HepG2 (cell line): Measurements from ENCODE around the gene SAMM50. TPM values are rescaled to one million over a fixed set of nuclear protein-coding genes. Genes with fewer than 3 reads are reported as not detected.

Experiments
- AHR ChIP-seq: IDR thresholded peaks from 2 replicates; pipeline ENCODE4 v1.6.1; 2018; ENCODE audit warnings: missing genetic modification reagents, missing compliant biosample characterization
- NBN ChIP-seq: fragments of 450-650 bp; conservative IDR thresholded peaks from 2 replicates; pipeline ENCODE4 v1.6.1; 2017
- NFE2L2 ChIP-seq: fragments of 150-350 bp; IDR thresholded peaks from 2 replicates; pipeline ENCODE4 v1.6.1; 2014; ENCODE audit warnings: low read length
- RFXAP ChIP-seq: sonication (generic); formaldehyde crosslinking; IDR thresholded peaks from 2 replicates; pipeline ENCODE4 v1.4.0; 2020; ENCODE audit warnings: missing genetic modification reagents, borderline replicate concordance
- U2AF2 ChIP-seq: fragments of 200-400 bp; formaldehyde crosslinking; IDR thresholded peaks from 2 replicates; pipeline ENCODE4 v1.6.1; 2017; ENCODE audit warnings: low read depth, mild to moderate bottlenecking, low read length
- ZNF577 ChIP-seq: sonication (generic); formaldehyde crosslinking; IDR thresholded peaks from 2 replicates; pipeline ENCODE4 v1.4.0; 2020; ENCODE audit warnings: mild to moderate bottlenecking, low read depth, missing genetic modification reagents, borderline replicate concordance
- polyA plus RNA-seq, 8 experiments: library from polyadenylated mRNA; depleted of rRNA in 3 of 8; stranded (reverse) in 7 of 8; unstranded in 1 of 8; fragments of >200 nt; fragmentation: Illumina TruSeq in 4 of 8; extraction: Trizol in 4 of 8; gene quantifications; 2 replicates each; pipeline versions ENCODE4 v1.2.1 to v1.2.3, GENCODE V29; 2011 to 2016; ENCODE audit warnings: low read depth in 4 of 8, missing spikeins in 1 of 8, mixed read lengths in 1 of 8; ENCODE audit not compliant: insufficient read depth in 1 of 8
- total RNA-seq, 5 experiments: library from RNA; depleted of rRNA; stranded (reverse); fragments of >200 nt; fragmentation: Illumina TruSeq; extraction: Trizol; gene quantifications; 2 replicates each; pipeline ENCODE4 v1.2.3, GENCODE V29; 2016; ENCODE audit warnings: low read depth in 1 of 5
- TF ChIP-seq, protein P1 (sequence below): sonication (generic); formaldehyde crosslinking; IDR thresholded peaks from 2 replicates; pipeline ENCODE4 v1.8.1; 2023; ENCODE audit warnings: mild to moderate bottlenecking, missing genetic modification reagents, borderline replicate concordance
- TF ChIP-seq, protein P2 (sequence below): sonication (generic); formaldehyde crosslinking; conservative IDR thresholded peaks from 2 replicates; pipeline ENCODE4 v1.4.0; 2020; ENCODE audit warnings: missing genetic modification reagents
- TF ChIP-seq, protein P3 (sequence below): sonication (generic); formaldehyde crosslinking; IDR thresholded peaks from 2 replicates; pipeline ENCODE4 v1.5.0; 2020; ENCODE audit warnings: mild to moderate bottlenecking, missing genetic modification reagents
- TF ChIP-seq, protein P4 (sequence below), 2 experiments: fragments of 450-650 bp in 1 of 2; sonication (generic) in 1 of 2; formaldehyde crosslinking; IDR thresholded peaks; 2 replicates each; pipeline versions ENCODE4 v1.5.0 to v1.8.0; 2020 to 2022; ENCODE audit warnings: mild to moderate bottlenecking in 1 of 2, missing genetic modification reagents in 1 of 2
- TF ChIP-seq, protein P5 (sequence below): sonication (generic); formaldehyde crosslinking; IDR thresholded peaks from 2 replicates; pipeline ENCODE4 v1.4.0; 2020; ENCODE audit warnings: mild to moderate bottlenecking, missing genetic modification reagents
- TF ChIP-seq, protein P6 (sequence below): sonication (generic); formaldehyde crosslinking; conservative IDR thresholded peaks from 2 replicates; pipeline ENCODE4 v1.8.0; 2022; ENCODE audit warnings: mild to moderate bottlenecking, moderate library complexity, missing genetic modification reagents
- TF ChIP-seq, protein P7 (sequence below): sonication (generic); formaldehyde crosslinking; IDR thresholded peaks from 2 replicates; pipeline ENCODE4 v1.4.0; 2020; ENCODE audit warnings: missing genetic modification reagents

Gene SAMM50
- total and polyA plus RNA-seq, 2 of the 13 experiments (the other 11 are each of a cell fraction or from before 2014, with no cell fraction given): 34.7 to 63.4 TPM

DNA sequence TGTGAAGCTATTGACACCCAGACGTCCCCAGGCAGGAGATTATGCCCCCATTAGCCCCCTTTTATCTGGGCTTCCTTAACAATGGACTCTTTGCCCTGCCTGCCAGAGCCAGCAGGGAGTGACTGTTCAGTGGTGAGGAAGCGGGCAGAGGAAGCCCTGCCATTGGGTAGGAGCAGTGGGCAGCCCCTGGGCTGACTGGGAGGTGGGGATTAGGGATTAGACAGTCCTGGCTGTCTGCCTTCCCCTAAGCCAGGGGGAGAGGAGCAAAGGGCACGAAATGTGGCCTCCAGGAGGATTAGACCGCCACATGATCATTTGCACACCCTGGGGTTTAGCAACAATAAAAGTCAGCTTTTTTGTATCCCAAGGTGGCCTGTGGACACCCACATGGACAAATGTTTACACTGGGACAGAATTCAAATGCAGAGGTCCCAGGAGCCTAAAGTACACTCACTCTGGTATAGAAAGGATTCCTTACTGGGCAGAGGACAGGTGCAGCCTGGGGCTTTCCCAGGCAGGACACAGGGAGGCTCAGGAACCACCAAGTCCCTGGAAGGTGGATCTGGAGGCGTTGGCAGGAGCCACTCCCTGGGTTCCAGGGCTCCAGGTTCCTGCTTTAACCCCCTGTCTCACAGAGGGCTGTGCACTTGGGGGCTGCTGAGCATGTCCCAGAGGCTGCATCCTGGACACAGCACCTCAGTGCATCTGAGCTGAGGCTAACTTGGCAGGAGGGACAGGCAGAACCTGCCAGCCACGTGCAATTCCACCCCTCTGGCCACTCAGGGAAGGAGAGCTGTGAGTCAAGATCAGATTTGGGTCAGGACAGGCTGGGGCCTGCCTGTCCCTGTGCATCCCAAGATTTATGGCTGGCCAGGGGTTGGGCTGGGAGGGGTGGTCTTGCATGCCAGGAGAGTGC, 29.6 kb upstream of the SAMM50 start (continued):
- TF ChIP-seq, protein P1, sequence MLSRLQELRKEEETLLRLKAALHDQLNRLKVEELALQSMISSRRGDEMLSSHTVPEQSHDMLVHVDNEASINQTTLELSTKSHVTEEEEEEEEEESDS (CRISPR knock-in tag): no peak
- no peak for TF ChIP-seq AHR (CRISPR knock-in tag)
- TF ChIP-seq, protein P2, sequence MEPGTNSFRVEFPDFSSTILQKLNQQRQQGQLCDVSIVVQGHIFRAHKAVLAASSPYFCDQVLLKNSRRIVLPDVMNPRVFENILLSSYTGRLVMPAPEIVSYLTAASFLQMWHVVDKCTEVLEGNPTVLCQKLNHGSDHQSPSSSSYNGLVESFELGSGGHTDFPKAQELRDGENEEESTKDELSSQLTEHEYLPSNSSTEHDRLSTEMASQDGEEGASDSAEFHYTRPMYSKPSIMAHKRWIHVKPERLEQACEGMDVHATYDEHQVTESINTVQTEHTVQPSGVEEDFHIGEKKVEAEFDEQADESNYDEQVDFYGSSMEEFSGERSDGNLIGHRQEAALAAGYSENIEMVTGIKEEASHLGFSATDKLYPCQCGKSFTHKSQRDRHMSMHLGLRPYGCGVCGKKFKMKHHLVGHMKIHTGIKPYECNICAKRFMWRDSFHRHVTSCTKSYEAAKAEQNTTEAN (CRISPR knock-in tag): peak; percentile 95
- no peak for TF ChIP-seq U2AF2
- TF ChIP-seq, protein P3, sequence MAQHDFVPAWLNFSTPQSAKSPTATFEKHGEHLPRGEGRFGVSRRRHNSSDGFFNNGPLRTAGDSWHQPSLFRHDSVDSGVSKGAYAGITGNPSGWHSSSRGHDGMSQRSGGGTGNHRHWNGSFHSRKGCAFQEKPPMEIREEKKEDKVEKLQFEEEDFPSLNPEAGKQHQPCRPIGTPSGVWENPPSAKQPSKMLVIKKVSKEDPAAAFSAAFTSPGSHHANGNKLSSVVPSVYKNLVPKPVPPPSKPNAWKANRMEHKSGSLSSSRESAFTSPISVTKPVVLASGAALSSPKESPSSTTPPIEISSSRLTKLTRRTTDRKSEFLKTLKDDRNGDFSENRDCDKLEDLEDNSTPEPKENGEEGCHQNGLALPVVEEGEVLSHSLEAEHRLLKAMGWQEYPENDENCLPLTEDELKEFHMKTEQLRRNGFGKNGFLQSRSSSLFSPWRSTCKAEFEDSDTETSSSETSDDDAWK (CRISPR knock-in tag): no peak
- TF ChIP-seq, protein P4, sequence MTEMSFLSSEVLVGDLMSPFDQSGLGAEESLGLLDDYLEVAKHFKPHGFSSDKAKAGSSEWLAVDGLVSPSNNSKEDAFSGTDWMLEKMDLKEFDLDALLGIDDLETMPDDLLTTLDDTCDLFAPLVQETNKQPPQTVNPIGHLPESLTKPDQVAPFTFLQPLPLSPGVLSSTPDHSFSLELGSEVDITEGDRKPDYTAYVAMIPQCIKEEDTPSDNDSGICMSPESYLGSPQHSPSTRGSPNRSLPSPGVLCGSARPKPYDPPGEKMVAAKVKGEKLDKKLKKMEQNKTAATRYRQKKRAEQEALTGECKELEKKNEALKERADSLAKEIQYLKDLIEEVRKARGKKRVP (CRISPR knock-in tag; IDR thresholded peaks at IDR 0.05): peak in 1 of 2 experiments; percentile 39; a peak in 1 of 4 replicates
- TF ChIP-seq RFXAP (CRISPR knock-in tag): peak; percentile 13; the same call in 1 of the 2 replicates
- TF ChIP-seq, protein P5, sequence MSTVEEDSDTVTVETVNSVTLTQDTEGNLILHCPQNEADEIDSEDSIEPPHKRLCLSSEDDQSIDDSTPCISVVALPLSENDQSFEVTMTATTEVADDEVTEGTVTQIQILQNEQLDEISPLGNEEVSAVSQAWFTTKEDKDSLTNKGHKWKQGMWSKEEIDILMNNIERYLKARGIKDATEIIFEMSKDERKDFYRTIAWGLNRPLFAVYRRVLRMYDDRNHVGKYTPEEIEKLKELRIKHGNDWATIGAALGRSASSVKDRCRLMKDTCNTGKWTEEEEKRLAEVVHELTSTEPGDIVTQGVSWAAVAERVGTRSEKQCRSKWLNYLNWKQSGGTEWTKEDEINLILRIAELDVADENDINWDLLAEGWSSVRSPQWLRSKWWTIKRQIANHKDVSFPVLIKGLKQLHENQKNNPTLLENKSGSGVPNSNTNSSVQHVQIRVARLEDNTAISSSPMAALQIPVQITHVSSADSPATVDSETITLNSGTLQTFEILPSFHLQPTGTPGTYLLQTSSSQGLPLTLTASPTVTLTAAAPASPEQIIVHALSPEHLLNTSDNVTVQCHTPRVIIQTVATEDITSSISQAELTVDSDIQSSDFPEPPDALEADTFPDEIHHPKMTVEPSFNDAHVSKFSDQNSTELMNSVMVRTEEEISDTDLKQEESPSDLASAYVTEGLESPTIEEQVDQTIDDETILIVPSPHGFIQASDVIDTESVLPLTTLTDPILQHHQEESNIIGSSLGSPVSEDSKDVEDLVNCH: no peak
- no peak for TF ChIP-seq NBN
- TF ChIP-seq ZNF577 (CRISPR knock-in tag): no peak
- TF ChIP-seq, protein P6, sequence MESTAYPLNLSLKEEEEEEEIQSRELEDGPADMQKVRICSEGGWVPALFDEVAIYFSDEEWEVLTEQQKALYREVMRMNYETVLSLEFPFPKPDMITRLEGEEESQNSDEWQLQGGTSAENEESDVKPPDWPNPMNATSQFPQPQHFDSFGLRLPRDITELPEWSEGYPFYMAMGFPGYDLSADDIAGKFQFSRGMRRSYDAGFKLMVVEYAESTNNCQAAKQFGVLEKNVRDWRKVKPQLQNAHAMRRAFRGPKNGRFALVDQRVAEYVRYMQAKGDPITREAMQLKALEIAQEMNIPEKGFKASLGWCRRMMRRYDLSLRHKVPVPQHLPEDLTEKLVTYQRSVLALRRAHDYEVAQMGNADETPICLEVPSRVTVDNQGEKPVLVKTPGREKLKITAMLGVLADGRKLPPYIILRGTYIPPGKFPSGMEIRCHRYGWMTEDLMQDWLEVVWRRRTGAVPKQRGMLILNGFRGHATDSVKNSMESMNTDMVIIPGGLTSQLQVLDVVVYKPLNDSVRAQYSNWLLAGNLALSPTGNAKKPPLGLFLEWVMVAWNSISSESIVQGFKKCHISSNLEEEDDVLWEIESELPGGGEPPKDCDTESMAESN: no peak
- TF ChIP-seq, protein P7, sequence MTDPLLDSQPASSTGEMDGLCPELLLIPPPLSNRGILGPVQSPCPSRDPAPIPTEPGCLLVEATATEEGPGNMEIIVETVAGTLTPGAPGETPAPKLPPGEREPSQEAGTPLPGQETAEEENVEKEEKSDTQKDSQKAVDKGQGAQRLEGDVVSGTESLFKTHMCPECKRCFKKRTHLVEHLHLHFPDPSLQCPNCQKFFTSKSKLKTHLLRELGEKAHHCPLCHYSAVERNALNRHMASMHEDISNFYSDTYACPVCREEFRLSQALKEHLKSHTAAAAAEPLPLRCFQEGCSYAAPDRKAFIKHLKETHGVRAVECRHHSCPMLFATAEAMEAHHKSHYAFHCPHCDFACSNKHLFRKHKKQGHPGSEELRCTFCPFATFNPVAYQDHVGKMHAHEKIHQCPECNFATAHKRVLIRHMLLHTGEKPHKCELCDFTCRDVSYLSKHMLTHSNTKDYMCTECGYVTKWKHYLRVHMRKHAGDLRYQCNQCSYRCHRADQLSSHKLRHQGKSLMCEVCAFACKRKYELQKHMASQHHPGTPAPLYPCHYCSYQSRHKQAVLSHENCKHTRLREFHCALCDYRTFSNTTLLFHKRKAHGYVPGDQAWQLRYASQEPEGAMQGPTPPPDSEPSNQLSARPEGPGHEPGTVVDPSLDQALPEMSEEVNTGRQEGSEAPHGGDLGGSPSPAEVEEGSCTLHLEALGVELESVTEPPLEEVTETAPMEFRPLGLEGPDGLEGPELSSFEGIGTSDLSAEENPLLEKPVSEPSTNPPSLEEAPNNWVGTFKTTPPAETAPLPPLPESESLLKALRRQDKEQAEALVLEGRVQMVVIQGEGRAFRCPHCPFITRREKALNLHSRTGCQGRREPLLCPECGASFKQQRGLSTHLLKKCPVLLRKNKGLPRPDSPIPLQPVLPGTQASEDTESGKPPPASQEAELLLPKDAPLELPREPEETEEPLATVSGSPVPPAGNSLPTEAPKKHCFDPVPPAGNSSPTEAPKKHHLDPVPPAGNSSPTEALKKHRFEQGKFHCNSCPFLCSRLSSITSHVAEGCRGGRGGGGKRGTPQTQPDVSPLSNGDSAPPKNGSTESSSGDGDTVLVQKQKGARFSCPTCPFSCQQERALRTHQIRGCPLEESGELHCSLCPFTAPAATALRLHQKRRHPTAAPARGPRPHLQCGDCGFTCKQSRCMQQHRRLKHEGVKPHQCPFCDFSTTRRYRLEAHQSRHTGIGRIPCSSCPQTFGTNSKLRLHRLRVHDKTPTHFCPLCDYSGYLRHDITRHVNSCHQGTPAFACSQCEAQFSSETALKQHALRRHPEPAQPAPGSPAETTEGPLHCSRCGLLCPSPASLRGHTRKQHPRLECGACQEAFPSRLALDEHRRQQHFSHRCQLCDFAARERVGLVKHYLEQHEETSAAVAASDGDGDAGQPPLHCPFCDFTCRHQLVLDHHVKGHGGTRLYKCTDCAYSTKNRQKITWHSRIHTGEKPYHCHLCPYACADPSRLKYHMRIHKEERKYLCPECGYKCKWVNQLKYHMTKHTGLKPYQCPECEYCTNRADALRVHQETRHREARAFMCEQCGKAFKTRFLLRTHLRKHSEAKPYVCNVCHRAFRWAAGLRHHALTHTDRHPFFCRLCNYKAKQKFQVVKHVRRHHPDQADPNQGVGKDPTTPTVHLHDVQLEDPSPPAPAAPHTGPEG (CRISPR knock-in tag): no peak
- TF ChIP-seq NFE2L2: no peak
